GM12872 (cell line): ENCODE data around the gene CD34.

Experiments
- CTCF ChIP-seq: IDR thresholded peaks from 3 replicates; pipeline ENCODE4 v1.5.1; 2011; ENCODE audit warnings: low read depth, mild to moderate bottlenecking, low read length, moderate library complexity; ENCODE audit not compliant: insufficient read depth

Gene CD34

GRCh38 chr1:207840380-207840779 lies 70.5 kb downstream of the CD34 start:
- no peak for TF ChIP-seq CTCF

- TF ChIP-seq CTCF: no peak
These were observed 71.9 kb downstream of the CD34 start for GRCh38 chr1:207839083-207839413.

GRCh38 chr1:207838156-207839082 lies 72.5 kb downstream of the CD34 start:
- no peak for TF ChIP-seq CTCF

GRCh38 chr1:207837673-207838072 lies 73.3 kb downstream of the CD34 start:
- no peak for TF ChIP-seq CTCF

GRCh38 chr1:207836591-207837347 lies 74.2 kb downstream of the CD34 start:
- TF ChIP-seq CTCF: no peak

- no peak for TF ChIP-seq CTCF
These were observed 75.0 kb downstream of the CD34 start for GRCh38 chr1:207835958-207836357.

GRCh38 chr1:207833956-207834660 lies 76.8 kb downstream of the CD34 start:
- no peak for TF ChIP-seq CTCF
